GM19438 (cell line): Measurements from ENCODE around the gene KBTBD12.

ENCODE experiments used
- ATAC-seq: cut with Tn5 transposase; IDR thresholded peaks from one replicate; pipeline ENCODE4 v1.9.1; 2021; ENCODE audit warnings: low read depth; ENCODE audit not compliant: unreplicated experiment

The KBTBD12 gene

GRCh38 chr3:127982155-127982554 lies 67.1 kb downstream of the KBTBD12 start:
- no peak for ATAC-seq

- no peak for ATAC-seq
Observed at GRCh38 chr3:127984241-127984975, 69.4 kb downstream of the KBTBD12 start.

- no peak for ATAC-seq
Observed at GRCh38 chr3:127985216-127985615, 70.2 kb downstream of the KBTBD12 start.

- ATAC-seq, result no peak
Observed at GRCh38 chr3:127985655-127986225, 70.7 kb downstream of the KBTBD12 start.

- ATAC-seq, result no peak
Observed at GRCh38 chr3:127986803-127987202, 71.8 kb downstream of the KBTBD12 start.

GRCh38 chr3:127987309-127987995 lies 72.4 kb downstream of the KBTBD12 start:
- no peak for ATAC-seq

GRCh38 chr3:127988770-127989557 lies 73.9 kb downstream of the KBTBD12 start:
- no peak for ATAC-seq

GRCh38 chr3:127990051-127990450 lies 75.0 kb downstream of the KBTBD12 start:
- no peak for ATAC-seq

- ATAC-seq, result no peak
Observed at GRCh38 chr3:127990461-127990860, 75.4 kb downstream of the KBTBD12 start.

- no peak for ATAC-seq
Observed at GRCh38 chr3:127991251-127991650, 76.2 kb downstream of the KBTBD12 start.

- no peak for ATAC-seq
Observed at GRCh38 chr3:127991681-127992080, 76.6 kb downstream of the KBTBD12 start.

GRCh38 chr3:127992127-127992526 lies 77.1 kb downstream of the KBTBD12 start:
- ATAC-seq, result no peak

- no peak for ATAC-seq
Observed at GRCh38 chr3:127994011-127994410, 79.0 kb downstream of the KBTBD12 start.

GRCh38 chr3:127997016-127997415 lies 82.0 kb downstream of the KBTBD12 start:
- no peak for ATAC-seq

GRCh38 chr3:127997961-127998360 lies 82.9 kb downstream of the KBTBD12 start:
- ATAC-seq, result no peak

- ATAC-seq, result no peak
Observed at GRCh38 chr3:127998596-127998995, 83.6 kb downstream of the KBTBD12 start.

- ATAC-seq, result no peak
Observed at GRCh38 chr3:127999509-128000106, 84.6 kb downstream of the KBTBD12 start.

- ATAC-seq, result no peak
Observed at GRCh38 chr3:128001576-128001975, 86.5 kb downstream of the KBTBD12 start.

GRCh38 chr3:128004661-128005060 lies 89.6 kb downstream of the KBTBD12 start:
- no peak for ATAC-seq
